ENCODE measurements around the gene OSMR.

Gene OSMR

GRCh38 chr5:38935437-38935836, 89.6 kb downstream of the OSMR start:
- Mint-ChIP-seq H3K9me3 (no peaks in the 10 kb centered on the region), H3K27ac (no peak overlapping the region), H3K36me3 (ENCODE audit: low read depth) (peaks cover 12% of the 10 kb centered on the region), H3K4me1 (ENCODE audit: low read depth) (peaks cover 3% of the 10 kb centered on the region), H3K4me3 (no peak overlapping the region), H3K27me3 (ENCODE audit: low read depth) (peaks cover 2% of the 10 kb centered on the region)
- DNase-seq (ENCODE audit: low spot score): no peak

DNA sequence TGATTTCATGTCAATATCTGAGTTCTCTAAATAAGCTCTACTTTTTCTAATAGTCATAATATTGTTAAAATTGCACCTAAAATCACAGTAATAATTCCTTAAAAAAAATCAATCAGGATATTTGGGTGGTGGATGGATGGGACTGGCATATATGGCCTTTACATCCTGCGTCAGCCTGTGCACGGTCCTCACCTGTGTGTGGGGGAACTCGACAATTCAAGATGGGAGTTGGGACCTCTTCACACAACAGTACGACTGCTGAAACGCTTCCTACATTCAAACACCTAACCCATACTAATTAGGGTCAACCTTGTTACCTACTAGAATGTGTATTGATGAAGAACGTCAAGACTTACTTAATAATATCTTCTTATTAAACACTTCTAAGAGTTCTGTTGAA, 90.5 kb downstream of the OSMR start:
- Mint-ChIP-seq H3K27me3 (ENCODE audit: low read depth) (no peaks in the 10 kb centered on the region), H3K9me3 (no peaks in the 10 kb centered on the region)
- DNase-seq (ENCODE audit: low spot score): no peak

DNA sequence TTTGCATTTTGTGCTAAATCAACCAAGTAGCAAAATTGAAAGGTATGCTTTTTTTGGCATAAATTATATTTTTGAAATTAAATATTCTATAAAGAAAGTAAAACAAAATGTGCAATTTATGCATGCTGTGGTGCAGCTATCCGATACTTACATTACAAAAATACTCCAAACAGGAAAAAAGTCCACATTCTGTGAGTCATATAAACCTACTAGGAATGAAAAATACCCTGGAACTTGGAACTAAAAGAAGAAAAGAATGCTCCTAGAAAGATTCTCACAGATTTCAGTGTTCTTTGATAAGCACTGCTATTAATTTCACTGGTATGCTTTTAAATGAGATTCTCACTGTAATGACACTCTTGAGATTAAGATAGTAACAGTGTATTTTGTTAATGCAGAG, 92.6 kb downstream of the OSMR start:
- Mint-ChIP-seq H3K9me3 (no peaks in the 10 kb centered on the region), H3K36me3 (ENCODE audit: low read depth) (peaks cover 28% of the 10 kb centered on the region), H3K4me3 (no peak overlapping the region), H3K27me3 (ENCODE audit: low read depth) (no peaks in the 10 kb centered on the region), H3K27ac (no peak overlapping the region), H3K4me1 (ENCODE audit: low read depth) (peaks cover 10% of the 10 kb centered on the region)
- no peak for DNase-seq (ENCODE audit: low spot score)

More for the DNA sequence above, 90.5 kb downstream of the OSMR start:
- Mint-ChIP-seq H3K36me3 (ENCODE audit: low read depth) (peaks cover 14% of the 10 kb centered on the region), H3K27ac (no peak overlapping the region), H3K4me1 (ENCODE audit: low read depth) (peaks cover 6% of the 10 kb centered on the region), H3K4me3 (no peak overlapping the region)

GRCh38 chr5:38938973-38939372, 93.2 kb downstream of the OSMR start:
- no peak overlapping the region for H3K4me3 Mint-ChIP-seq
- DNase-seq (ENCODE audit: low spot score): no peak
- peaks cover 10% of the 10 kb centered on the region for H3K4me1 Mint-ChIP-seq (ENCODE audit: low read depth)
- H3K9me3 Mint-ChIP-seq: no peaks in the 10 kb centered on the region
- no peaks in the 10 kb centered on the region for H3K27me3 Mint-ChIP-seq (ENCODE audit: low read depth)
- H3K36me3 Mint-ChIP-seq (ENCODE audit: low read depth): peaks cover 28% of the 10 kb centered on the region
- H3K27ac Mint-ChIP-seq: no peak overlapping the region

GRCh38 chr5:38940230-38940858, 94.5 kb downstream of the OSMR start:
- no peak overlapping the region for H3K27ac Mint-ChIP-seq
- H3K27me3 Mint-ChIP-seq (ENCODE audit: low read depth): no peaks in the 10 kb centered on the region
- DNase-seq (ENCODE audit: low spot score): no peak
- H3K4me3 Mint-ChIP-seq: no peak overlapping the region
- no peaks in the 10 kb centered on the region for H3K9me3 Mint-ChIP-seq
- H3K36me3 Mint-ChIP-seq (ENCODE audit: low read depth): peaks cover 35% of the 10 kb centered on the region
- H3K4me1 Mint-ChIP-seq (ENCODE audit: low read depth): peaks cover 12% of the 10 kb centered on the region

DNA sequence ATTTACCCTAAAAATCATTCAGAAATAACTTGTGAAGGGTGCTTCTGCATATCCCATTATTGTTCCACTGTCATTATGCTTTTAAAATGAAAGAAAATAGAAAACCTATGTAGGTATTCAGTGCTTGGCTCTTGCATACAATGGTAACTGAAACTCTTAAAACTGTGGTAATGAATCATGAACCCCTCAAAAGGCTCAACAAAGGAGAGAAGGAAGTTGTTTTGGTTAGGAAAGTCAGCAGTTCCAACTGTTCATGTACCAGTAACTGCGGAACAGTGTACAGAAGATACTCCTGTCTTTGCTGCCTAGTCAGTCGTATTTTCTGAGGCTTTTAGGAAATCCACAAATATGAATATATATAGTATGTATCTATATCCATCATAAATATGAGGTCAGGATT, 96.1 kb downstream of the OSMR start:
- Mint-ChIP-seq H3K4me3 (no peak overlapping the region), H3K4me1 (ENCODE audit: low read depth) (peaks cover 15% of the 10 kb centered on the region), H3K27ac (no peak overlapping the region), H3K36me3 (ENCODE audit: low read depth) (peaks cover 41% of the 10 kb centered on the region), H3K9me3 (no peaks in the 10 kb centered on the region), H3K27me3 (ENCODE audit: low read depth) (no peaks in the 10 kb centered on the region)
- no peak for DNase-seq (ENCODE audit: low spot score)

- Mint-ChIP-seq H3K27me3 (ENCODE audit: low read depth) (no peaks in the 10 kb centered on the region), H3K36me3 (ENCODE audit: low read depth) (peaks cover 41% of the 10 kb centered on the region), H3K27ac (no peak overlapping the region), H3K4me1 (ENCODE audit: low read depth) (peaks cover 15% of the 10 kb centered on the region), H3K9me3 (no peaks in the 10 kb centered on the region), H3K4me3 (no peak overlapping the region)
- DNase-seq (ENCODE audit: low spot score): no peak
Measured at GRCh38 chr5:38944282-38944681, 98.5 kb downstream of the OSMR start.

- Mint-ChIP-seq H3K4me3 (no peak overlapping the region), H3K27me3 (ENCODE audit: low read depth) (no peaks in the 10 kb centered on the region), H3K27ac (no peak overlapping the region), H3K9me3 (no peaks in the 10 kb centered on the region), H3K4me1 (ENCODE audit: low read depth) (peaks cover 4% of the 10 kb centered on the region), H3K36me3 (ENCODE audit: low read depth) (peaks cover 49% of the 10 kb centered on the region)
- no peak for DNase-seq (ENCODE audit: low spot score)
Measured at GRCh38 chr5:38948501-38948900, 102.7 kb downstream of the OSMR start.

DNA sequence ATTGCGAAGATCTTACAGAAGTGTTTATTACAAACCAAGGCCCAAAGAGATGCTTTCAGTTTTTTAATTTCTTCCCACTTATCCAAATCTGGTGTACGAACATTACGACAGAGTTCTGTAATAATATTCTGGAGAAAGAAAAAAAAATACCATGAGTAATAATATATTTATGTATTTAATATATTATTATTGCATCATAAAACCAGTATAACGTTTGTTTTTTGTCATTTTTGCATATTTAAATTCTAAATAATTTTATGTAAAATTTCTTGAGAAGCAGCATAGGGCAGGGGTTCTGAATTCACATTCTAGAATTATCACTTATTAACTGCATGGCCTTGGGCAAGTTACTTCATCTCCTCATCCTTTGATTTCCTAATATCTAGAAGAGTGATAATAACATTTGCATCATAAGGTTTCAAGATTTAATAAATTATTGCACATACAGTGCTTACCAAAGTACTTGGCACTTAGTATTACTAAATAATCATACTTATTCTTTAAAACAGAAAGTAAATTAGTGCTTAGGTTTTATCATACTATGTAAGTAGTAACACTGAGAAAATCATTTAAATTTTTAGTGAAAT, 107.7 kb downstream of the OSMR start:
- Mint-ChIP-seq H3K27me3 (ENCODE audit: low read depth) (no peaks in the 10 kb centered on the region), H3K36me3 (ENCODE audit: low read depth) (peaks cover 55% of the 10 kb centered on the region), H3K4me1 (ENCODE audit: low read depth) (no peaks in the 10 kb centered on the region), H3K27ac (no peak overlapping the region), H3K4me3 (no peak overlapping the region), H3K9me3 (no peaks in the 10 kb centered on the region)
- no peak for DNase-seq (ENCODE audit: low spot score)

DNA sequence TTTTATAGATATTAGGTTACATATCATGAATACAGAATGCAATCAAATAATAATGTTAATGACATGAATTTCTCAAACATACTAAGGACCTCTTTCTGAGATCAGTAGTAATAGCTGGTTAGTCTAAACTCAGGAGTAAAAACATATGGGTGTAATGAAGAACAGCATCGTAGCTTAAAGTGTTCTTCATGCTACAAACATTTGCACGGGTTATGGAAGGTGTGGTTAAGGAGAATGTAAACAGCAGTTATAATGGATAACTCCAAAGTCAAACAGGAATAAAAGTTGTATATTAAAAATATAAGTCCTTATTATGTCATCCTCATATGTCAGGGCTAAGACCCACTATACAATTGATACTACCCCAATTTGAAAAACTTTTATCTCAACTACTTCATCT, 115.9 kb downstream of the OSMR start:
- Mint-ChIP-seq H3K27ac (no peak overlapping the region), H3K9me3 (no peaks in the 10 kb centered on the region), H3K4me3 (no peak overlapping the region), H3K4me1 (ENCODE audit: low read depth) (no peaks in the 10 kb centered on the region), H3K27me3 (ENCODE audit: low read depth) (no peaks in the 10 kb centered on the region), H3K36me3 (ENCODE audit: low read depth) (peaks cover 50% of the 10 kb centered on the region)
- DNase-seq (ENCODE audit: low spot score): no peak

DNA sequence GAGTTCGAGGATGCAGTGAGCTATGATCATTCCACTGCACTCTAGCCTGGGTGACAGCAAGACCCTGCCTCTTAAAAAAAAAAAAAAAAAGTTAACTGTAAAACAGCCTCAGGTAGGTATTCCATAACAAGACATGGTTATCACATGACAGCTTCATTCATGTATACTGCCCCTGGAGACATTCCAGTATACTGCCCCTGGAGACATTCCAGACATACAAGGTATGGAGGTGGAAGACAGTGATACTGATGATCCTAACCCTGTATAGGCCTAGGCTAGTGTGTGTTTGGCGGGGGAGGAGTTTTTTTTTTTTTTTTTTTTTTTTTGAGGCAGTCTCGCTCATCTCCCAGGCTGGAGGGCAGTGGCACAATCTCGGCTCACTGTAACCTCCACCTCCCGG, 122.9 kb downstream of the OSMR start:
- no peaks in the 10 kb centered on the region for H3K9me3 Mint-ChIP-seq
- no peak for DNase-seq (ENCODE audit: low spot score)
- no peak overlapping the region for H3K4me3 Mint-ChIP-seq
- no peak overlapping the region for H3K27ac Mint-ChIP-seq
- peaks cover 26% of the 10 kb centered on the region for H3K36me3 Mint-ChIP-seq (ENCODE audit: low read depth)
- no peaks in the 10 kb centered on the region for H3K27me3 Mint-ChIP-seq (ENCODE audit: low read depth)
- no peaks in the 10 kb centered on the region for H3K4me1 Mint-ChIP-seq (ENCODE audit: low read depth)

- Mint-ChIP-seq H3K27ac (no peak overlapping the region), H3K9me3 (no peaks in the 10 kb centered on the region), H3K36me3 (ENCODE audit: low read depth) (peaks cover 21% of the 10 kb centered on the region), H3K4me1 (ENCODE audit: low read depth) (peaks cover 7% of the 10 kb centered on the region), H3K27me3 (ENCODE audit: low read depth) (no peaks in the 10 kb centered on the region), H3K4me3 (no peak overlapping the region)
- no peak for DNase-seq (ENCODE audit: low spot score)
Measured at GRCh38 chr5:38978036-38978435, 132.2 kb downstream of the OSMR start.

DNA sequence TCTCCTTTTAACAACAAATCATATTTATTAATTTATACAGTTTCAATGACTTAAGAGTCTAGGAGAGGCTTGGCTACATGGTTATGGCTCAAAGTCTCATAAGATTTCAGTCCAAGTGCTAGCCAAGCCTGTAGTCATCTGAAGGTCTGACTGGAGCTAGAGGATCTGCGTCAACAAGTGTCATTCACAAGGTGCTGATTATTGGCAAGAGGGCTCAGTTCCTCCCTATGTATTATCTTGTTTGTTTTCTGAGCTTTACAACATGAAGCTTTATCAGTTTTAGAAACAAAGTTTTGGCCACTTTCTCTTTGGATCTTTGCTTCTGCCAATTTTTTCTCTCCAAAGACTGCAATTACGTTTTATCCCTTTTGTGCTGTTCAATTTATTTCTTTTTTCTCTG, 133.7 kb downstream of the OSMR start:
- DNase-seq (ENCODE audit: low spot score): no peak
- Mint-ChIP-seq H3K4me3 (no peak overlapping the region), H3K36me3 (ENCODE audit: low read depth) (peaks cover 20% of the 10 kb centered on the region), H3K4me1 (ENCODE audit: low read depth) (peaks cover 4% of the 10 kb centered on the region), H3K27ac (no peak overlapping the region), H3K9me3 (no peaks in the 10 kb centered on the region), H3K27me3 (ENCODE audit: low read depth) (no peaks in the 10 kb centered on the region)
